HepG2 (cell line): ENCODE data around the gene ZNF221. TPM values are rescaled to one million over a fixed set of nuclear protein-coding genes. Genes with fewer than 3 reads are reported as not detected.

Experiments
- CEBPB ChIP-seq: IDR thresholded peaks from 2 replicates; pipeline ENCODE4 v1.6.1; 2011; ENCODE audit warnings: low read depth, low read length, improper control_type of control experiment, borderline replicate concordance
- DBP ChIP-seq: sonication (generic); formaldehyde crosslinking; IDR thresholded peaks from 2 replicates; pipeline ENCODE4 v1.4.0; 2020; ENCODE audit warnings: missing genetic modification reagents; ENCODE audit errors: not compliant biosample characterization
- NFAT5 ChIP-seq: sonication (generic); formaldehyde crosslinking; IDR thresholded peaks from 2 replicates; pipeline ENCODE4 v1.4.0; 2020; ENCODE audit warnings: missing genetic modification reagents
- RCOR2 ChIP-seq: IDR thresholded peaks from 2 replicates; pipeline ENCODE4 v1.6.1; 2016; ENCODE audit warnings: missing biosample characterization, missing genetic modification reagents
- ZNF18 ChIP-seq: sonication (generic); formaldehyde crosslinking; IDR thresholded peaks from 2 replicates; pipeline ENCODE4 v1.8.0; 2022; ENCODE audit warnings: mild to moderate bottlenecking, missing genetic modification reagents; ENCODE audit not compliant: insufficient replicate concordance
- ZNF30 ChIP-seq: sonication (generic); formaldehyde crosslinking; IDR thresholded peaks from 2 replicates; pipeline ENCODE4 v1.5.0; 2020; ENCODE audit warnings: mild to moderate bottlenecking, missing genetic modification reagents
- ZNF784 ChIP-seq: sonication (generic); formaldehyde crosslinking; IDR thresholded peaks from 2 replicates; pipeline ENCODE4 v1.5.1; 2020; ENCODE audit warnings: missing genetic modification reagents, mild to moderate bottlenecking, borderline replicate concordance
- polyA plus RNA-seq, 8 experiments: library from polyadenylated mRNA; depleted of rRNA in 3 of 8; stranded (reverse) in 7 of 8; unstranded in 1 of 8; fragments of >200 nt; fragmentation: Illumina TruSeq in 4 of 8; extraction: Trizol in 4 of 8; gene quantifications; 2 replicates each; pipeline versions ENCODE4 v1.2.1 to v1.2.3, GENCODE V29; 2011 to 2016; ENCODE audit warnings: low read depth in 4 of 8, missing spikeins in 1 of 8, mixed read lengths in 1 of 8; ENCODE audit not compliant: insufficient read depth in 1 of 8
- total RNA-seq, 5 experiments: library from RNA; depleted of rRNA; stranded (reverse); fragments of >200 nt; fragmentation: Illumina TruSeq; extraction: Trizol; gene quantifications; 2 replicates each; pipeline ENCODE4 v1.2.3, GENCODE V29; 2016; ENCODE audit warnings: low read depth in 1 of 5

ZNF221 gene
- total and polyA plus RNA-seq, 2 of the 13 experiments (the other 11 are each of a cell fraction or from before 2014, with no cell fraction given) = 0.48 to 3.4 TPM

GRCh38 chr19:44003461-44004009 lies 52.5 kb downstream of the ZNF221 start (continued):
- TF ChIP-seq ZNF18 (CRISPR knock-in tag) (peak; percentile 43), CEBPB (peak; percentile 50; the same call in 1 of the 2 replicates), ZNF784 (peak; percentile 54; the same call in 1 of the 2 replicates), ZNF30 (CRISPR knock-in tag) (no peak), DBP (CRISPR knock-in tag) (no peak), NFAT5 (CRISPR knock-in tag) (no peak), RCOR2 (CRISPR knock-in tag) (no peak)
